Ovary (tissue), 9 donors: Measurements from ENCODE around the gene FAM3A. TPM values are rescaled to one million over a fixed set of nuclear protein-coding genes. Genes with fewer than 3 reads are reported as not detected.

Experiments used
- DNase-seq, 5 donors: peaks; one replicate each; pipeline ENCODE4 v3.0.0-alpha.2; 2019 to 2020
- H3K27ac ChIP-seq, 2 donors: fragments of 200-600 bp; one replicate each; pipeline versions ENCODE4 v1.5.1 to v1.8.0; 2019 to 2022
- H3K27me3 ChIP-seq: fragments of 200-600 bp; one replicate; pipeline ENCODE4 v1.8.0; 2022
- H3K36me3 ChIP-seq: fragments of 200-600 bp; sonication (generic); one replicate; pipeline ENCODE4 v1.5.1; 2019
- H3K4me1 ChIP-seq: one replicate; pipeline ENCODE4 v1.8.1; 2013; ENCODE audit warnings: mild to moderate bottlenecking, moderate library complexity; ENCODE audit not compliant: insufficient read depth
- H3K4me3 ChIP-seq: fragments of 200-600 bp; sonication (generic); one replicate; pipeline ENCODE4 v1.5.1; 2017
- H3K9me3 ChIP-seq, 2 donors: fragments of 200-600 bp in 1 of 2; sonication (generic) in 1 of 2; one replicate each; pipeline versions ENCODE4 v1.5.1 to v1.8.1; 2013 to 2019; ENCODE audit warnings: mild to moderate bottlenecking in 1 of 2, moderate library complexity in 1 of 2
- EP300 ChIP-seq: sonication (generic); formaldehyde crosslinking; IDR thresholded peaks from one replicate; pipeline ENCODE4 v1.6.1; 2017; ENCODE audit warnings: antibody characterized with exemption
- POLR2A ChIP-seq: fragments of 450-650 bp; IDR thresholded peaks from one replicate; pipeline ENCODE4 v1.6.1; 2017; ENCODE audit warnings: antibody characterized with exemption, mild to moderate bottlenecking, moderate library complexity
- WGBS, 3 donors: extraction: QIAGEN DNeasy Blood & Tissue Kit in 1 of 3; methylation state at CpG; one replicate each; pipeline versions ENCODE4 v1.1.5 to v1.1.7; 2013 to 2017; 5-methylcytosine and 5-hydroxymethylcytosine counted together
- intact Hi-C, 4 donors: fragments of 100-400 bp; cut with DNase I; formaldehyde crosslinking; loops; one replicate each; pipeline versions ENCODE4 v1.11.0 to v1.15.1; 2022 to 2023
- polyA plus RNA-seq, 2 donors: library from polyadenylated mRNA; stranded (reverse); fragments of 200-250 nt in 1 of 2; fragments of 350-450 nt in 1 of 2; fragmentation: Illumina TruSeq in 1 of 2; extraction: RNeasy Lipid Tissue Mini Kit (QIAGEN cat#74804) in 1 of 2; gene quantifications; one replicate each; pipeline ENCODE4 v1.2.3, GENCODE V29; 2013 to 2014
- total RNA-seq, 7 donors: library from RNA; depleted of rRNA in 2 of 7; stranded (reverse); fragments of >200 nt in 2 of 7; fragmentation: NEBNext Ultra II Directional in 3 of 7; extraction: Animal tissue kit (Norgen Biotek cat#: 25700) in 3 of 7; gene quantifications; one replicate each; pipeline versions ENCODE4 v1.1.0 to v1.2.4, GENCODE V29; 2016 to 2023
- TF ChIP-seq, protein P1 (sequence below), 3 donors: fragments of 450-650 bp in 2 of 3; fragments of 200-600 bp in 1 of 3; IDR thresholded peaks; one replicate each; pipeline versions ENCODE4 v1.5.1 to v1.8.0; 2016 to 2022; ENCODE audit warnings: antibody characterized with exemption in 3 of 3, mild to moderate bottlenecking in 1 of 3
- donor health status: DM: no; HTN: no; CAD: no; lungs with moderate emphysema.
- donor health status: DM: no; HTN: no; CAD: no.
- donor health status: Bipolar disorder and iron deficiency.
- donor health status: DM: yes; HTN: yes; CAD: no.
- donor health status: DM: no; HTN: no; CAD: no.
- donor health status: DM: yes; HTN: yes; CAD: no.

Gene FAM3A
- total and polyA plus RNA-seq, 9 donors = 3.6 to 81.6 (median 62.9) TPM

DNA sequence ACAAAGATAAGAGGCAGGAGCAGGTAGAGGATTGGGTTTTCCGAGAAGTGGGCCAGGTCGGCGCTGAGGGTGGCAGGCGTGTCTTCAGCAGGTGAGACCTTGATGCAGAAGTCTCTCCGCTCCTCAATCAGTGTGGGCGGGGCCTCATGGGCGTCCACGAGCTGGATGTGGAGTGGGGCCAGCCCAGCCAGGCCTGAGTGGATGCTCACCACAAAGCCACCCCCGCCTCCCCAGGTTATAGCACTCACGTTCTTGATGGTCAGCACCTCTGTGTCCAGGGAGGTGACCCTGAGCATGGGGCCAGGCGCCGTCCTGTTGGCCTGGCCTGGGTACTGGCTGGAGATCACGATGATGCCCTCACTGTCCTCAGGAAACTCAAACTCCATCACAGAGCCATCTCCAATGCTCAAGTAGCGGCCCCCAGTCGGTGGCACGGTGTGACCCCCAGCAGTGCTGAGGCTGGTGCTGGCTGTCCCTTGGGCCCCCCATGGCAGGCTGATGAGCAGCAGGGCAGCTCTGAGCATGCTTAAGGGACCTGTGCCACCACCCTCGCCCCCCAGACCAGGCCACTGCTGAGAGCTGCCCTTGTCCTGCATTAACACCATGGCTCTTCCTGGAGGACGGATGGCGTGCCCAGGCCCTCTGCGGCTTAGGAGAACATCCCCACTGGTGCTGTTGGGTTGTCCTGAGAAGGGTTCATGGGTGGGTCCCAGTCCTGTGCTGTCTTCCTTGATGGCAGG, 27.5 kb downstream of the FAM3A start:
- Histone ChIP-seq H3K27ac (no peak overlapping the region), H3K4me1 (no peaks in the 10 kb centered on the region), H3K4me3 (no peak overlapping the region), H3K9me3 (no peaks in the 10 kb centered on the region), H3K27me3 (no peaks in the 10 kb centered on the region), H3K36me3 (no peaks in the 10 kb centered on the region)
- 84 to 88% (median 88%) methylated on average over 18 to 20 of the region's 20 CpGs for WGBS, 3 donors
- TF ChIP-seq EP300 = no peak
- TF ChIP-seq, protein P1, sequence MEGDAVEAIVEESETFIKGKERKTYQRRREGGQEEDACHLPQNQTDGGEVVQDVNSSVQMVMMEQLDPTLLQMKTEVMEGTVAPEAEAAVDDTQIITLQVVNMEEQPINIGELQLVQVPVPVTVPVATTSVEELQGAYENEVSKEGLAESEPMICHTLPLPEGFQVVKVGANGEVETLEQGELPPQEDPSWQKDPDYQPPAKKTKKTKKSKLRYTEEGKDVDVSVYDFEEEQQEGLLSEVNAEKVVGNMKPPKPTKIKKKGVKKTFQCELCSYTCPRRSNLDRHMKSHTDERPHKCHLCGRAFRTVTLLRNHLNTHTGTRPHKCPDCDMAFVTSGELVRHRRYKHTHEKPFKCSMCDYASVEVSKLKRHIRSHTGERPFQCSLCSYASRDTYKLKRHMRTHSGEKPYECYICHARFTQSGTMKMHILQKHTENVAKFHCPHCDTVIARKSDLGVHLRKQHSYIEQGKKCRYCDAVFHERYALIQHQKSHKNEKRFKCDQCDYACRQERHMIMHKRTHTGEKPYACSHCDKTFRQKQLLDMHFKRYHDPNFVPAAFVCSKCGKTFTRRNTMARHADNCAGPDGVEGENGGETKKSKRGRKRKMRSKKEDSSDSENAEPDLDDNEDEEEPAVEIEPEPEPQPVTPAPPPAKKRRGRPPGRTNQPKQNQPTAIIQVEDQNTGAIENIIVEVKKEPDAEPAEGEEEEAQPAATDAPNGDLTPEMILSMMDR (IDR thresholded peaks at IDR 0.05) = no peak
- TF ChIP-seq POLR2A = no peak
- intact Hi-C loops = no loop called here
- DNase-seq = peak in 2 of 5 donors; percentile 36 to 47

DNA sequence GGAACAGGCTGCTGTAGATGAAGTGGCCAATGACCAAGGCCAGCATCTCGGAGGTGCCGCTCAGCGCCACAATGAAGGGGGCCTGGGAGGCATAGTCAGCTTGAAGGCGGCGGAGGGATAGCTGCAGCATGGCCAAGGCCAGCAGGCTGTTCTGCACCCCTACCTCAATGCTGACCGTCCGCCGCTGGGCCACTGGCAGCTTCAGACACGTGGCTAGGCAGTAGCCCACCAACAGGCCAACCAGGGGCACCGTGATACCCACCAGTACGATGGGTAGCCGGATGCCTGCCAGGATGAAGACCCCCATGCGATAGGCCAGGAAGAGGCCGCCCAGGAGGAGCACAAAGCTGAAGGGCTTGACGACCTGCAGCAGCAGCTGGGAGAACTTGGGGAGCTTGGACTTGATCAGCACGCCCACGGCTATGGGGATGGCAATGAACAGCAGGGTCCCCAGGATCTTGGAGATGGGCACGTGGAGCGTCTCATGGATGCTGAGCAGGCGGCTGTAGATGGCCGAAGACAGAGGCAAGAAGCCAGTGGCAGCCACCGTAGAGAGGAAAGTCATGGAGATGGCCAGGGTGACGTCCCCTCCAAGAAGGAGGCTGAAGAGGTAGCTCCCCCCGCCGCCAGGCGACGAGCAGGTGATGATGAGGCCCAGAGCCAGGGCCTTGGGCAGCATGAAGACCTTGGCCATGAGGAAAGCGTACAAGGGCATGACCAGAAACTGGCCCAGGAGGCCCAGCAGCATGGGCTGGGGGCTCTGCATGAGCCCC, 28.3 kb downstream of the FAM3A start:
- TF ChIP-seq POLR2A = no peak
- no peak for TF ChIP-seq EP300
- TF ChIP-seq, protein P1 (IDR thresholded peaks at IDR 0.05) = no peak
- WGBS, 3 donors = 87 to 91% (median 89%) methylated on average over 28 of the region's 28 CpGs
- Histone ChIP-seq H3K27ac (no peak overlapping the region), H3K36me3 (no peaks in the 10 kb centered on the region), H3K27me3 (no peaks in the 10 kb centered on the region), H3K9me3 (no peaks in the 10 kb centered on the region), H3K4me1 (no peaks in the 10 kb centered on the region), H3K4me3 (no peak overlapping the region)
- peak in 2 of 5 donors; percentile 20 to 35 for DNase-seq
- intact Hi-C loops = no loop called here

DNA sequence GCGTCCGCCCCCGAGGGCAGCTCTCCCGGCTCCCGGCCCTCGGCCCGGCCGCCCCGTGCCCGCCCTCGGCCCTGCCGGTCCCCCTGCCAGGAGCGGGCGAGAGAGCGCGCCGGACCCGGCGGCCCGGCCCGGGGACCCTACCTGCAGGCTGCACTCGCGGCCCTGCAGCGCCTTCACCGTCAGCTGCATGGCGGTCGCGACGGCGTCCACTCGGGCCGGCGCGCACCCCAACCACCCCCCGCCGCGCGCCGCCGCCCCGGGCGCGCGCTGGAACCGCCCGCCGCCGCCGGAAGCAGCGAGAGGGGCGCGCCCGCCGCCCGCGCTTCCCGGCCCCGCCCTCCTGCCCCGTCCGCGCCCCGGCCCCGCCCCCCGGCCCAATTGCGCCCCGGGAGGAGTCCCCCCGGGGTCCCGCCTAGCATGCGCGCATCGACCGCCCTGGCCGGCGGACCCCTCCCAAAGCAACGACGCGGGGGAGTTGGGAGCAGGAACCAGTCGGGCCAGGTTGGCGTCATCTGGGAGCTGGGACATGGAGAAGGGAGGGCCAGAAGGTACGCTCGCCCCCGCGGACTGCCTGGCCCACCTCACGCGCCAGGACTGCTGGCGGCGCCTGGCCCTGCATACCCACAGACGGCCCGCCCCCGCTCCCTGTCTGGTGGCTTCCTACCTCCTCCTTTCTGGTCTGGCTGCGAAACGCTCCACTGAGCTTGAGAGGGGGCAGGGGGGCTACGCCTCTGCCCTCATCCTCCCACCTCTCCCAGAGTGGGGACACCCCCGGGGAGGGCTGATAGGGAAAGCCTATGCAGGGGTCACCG, 29.4 kb downstream of the FAM3A start, which contains the start of gene UBL4A:
Gene UBL4A, minus strand, starts transcription at position 220 of the 812 bp plus-strand sequence. Its CDS starts 31 bp downstream, at position 189.
- DNase-seq = peak; percentile 73 to 83 (median 80)
- Histone ChIP-seq H3K27me3 (no peaks in the 10 kb centered on the region), H3K27ac (peak within 1 kb of the TSS; percentile 52 to 80), H3K4me1 (no peaks in the 10 kb centered on the region), H3K4me3 (peak within 1 kb of the TSS; percentile 53), H3K36me3 (no peaks in the 10 kb centered on the region), H3K9me3 (no peaks in the 10 kb centered on the region)
- intact Hi-C loops = no loop called here
- 33 to 57% (median 41%) methylated on average over 36 to 95 of the region's 95 CpGs for WGBS, 3 donors
- TF ChIP-seq POLR2A = no peak
- TF ChIP-seq, protein P1 (IDR thresholded peaks at IDR 0.05) = no peak
- TF ChIP-seq EP300 = no peak

DNA sequence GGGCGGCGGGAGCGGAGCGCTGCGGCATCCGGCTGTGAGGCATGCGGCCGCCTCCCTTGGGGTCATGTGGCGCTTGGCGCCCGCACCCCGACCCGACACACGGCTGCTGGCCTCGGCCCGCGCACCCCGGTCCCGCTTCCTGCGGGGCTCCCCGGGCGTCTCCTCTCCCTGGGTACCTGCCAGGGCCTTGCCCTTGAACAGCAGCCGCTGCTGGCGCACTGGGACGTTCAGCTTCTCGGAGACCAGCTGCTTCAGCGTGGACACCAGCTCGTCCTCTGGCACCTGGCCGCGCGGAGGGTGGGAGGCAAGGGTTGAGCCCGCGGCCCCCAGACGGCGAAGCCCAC, 30.0 kb downstream of the FAM3A start:
- DNase-seq = peak; percentile 64 to 83 (median 79)
- H3K27me3 ChIP-seq = no peaks in the 10 kb centered on the region
- WGBS, 3 donors = 36 to 49% (median 43%) methylated on average over 35 of the region's 35 CpGs
- H3K9me3 ChIP-seq = no peaks in the 10 kb centered on the region
- H3K27ac ChIP-seq = peak overlapping the region; percentile 52 to 80
- H3K4me3 ChIP-seq = peak overlapping the region; percentile 53
- H3K4me1 ChIP-seq = no peaks in the 10 kb centered on the region
- no peaks in the 10 kb centered on the region for H3K36me3 ChIP-seq
- no peak for TF ChIP-seq POLR2A
- no peak for TF ChIP-seq EP300
- TF ChIP-seq, protein P1 (IDR thresholded peaks at IDR 0.05) = no peak
- intact Hi-C loops = no loop called here
